ENCODE measurements around the gene LYL1. TPM values are rescaled to one million over a fixed set of nuclear protein-coding genes. Genes with fewer than 3 reads are reported as not detected.
A peak's percentile ranks its signal among the peaks of the same experiment; 100 is the strongest.

LYL1 gene
- total RNA-seq, 2 experiments from 2014 or later: 66.8 to 72.5 TPM

DNA sequence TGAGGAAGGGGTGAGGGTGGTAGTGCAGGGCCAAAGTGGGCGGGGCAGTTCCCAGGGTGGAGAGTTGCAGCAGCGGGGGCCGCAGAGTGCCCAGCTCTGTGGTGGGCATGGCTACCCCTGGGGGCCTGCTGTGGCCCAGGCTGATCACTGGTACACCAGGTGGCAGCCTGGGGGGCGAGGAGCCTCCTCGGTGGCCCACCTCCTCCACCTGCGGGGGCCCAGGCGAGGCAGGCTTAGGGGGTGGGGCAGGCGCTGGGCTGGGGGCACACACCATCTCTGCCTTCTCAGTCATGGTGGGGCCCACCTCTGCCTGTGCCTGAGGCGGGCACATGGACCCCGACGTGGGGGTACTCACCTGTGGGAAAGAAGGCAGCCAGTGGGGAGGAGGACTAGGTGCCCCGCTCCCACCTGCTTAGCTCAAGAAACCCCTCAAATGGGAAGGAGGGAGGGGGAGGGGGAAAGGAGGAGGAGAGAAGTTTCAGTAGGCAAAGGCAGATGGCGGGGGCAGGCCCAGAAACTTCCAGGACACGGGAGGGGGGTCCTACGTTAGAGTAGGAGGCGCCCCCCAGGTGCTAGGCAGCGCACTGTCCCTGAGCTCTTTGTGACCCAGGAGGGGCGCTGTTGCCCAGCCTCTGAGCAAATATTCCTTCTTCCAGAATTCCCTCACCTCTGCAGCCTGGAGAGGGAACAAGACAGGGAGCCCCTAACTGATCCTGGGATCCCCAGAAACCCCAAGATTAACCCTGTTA is 1.6 kb downstream of the LYL1 start:
- peak; percentile 37 for DNase-seq (ENCODE audit: low spot score)
- POLR2A ChIA-PET: interaction anchor here (0.6 to 1.1 kb wide), 3 partner anchors 62 to 1282 kb away, joined by 3 to 5 read pairs (median 4); no protein-coding TSS in a partner anchor
- CTCF ChIA-PET (ENCODE audit: unreplicated experiment): interaction anchor here (0.6 kb wide), 2 partner anchors 10 to 51 kb away, joined by 3 to 11 read pairs; no protein-coding TSS in a partner anchor
- Histone ChIP-seq H4K20me1 (ENCODE audit: insufficient read depth, low read length) (no peaks in the 10 kb centered on the region), H3K4me2 (ENCODE audit: low read length) (peak overlapping the region; percentile 85), H3K4me1 (ENCODE audit: insufficient read depth, low read length, poor library complexity, severe bottlenecking) (peaks cover 81% of the 10 kb centered on the region), H2AFZ (ENCODE audit: low read length) (no peak overlapping the region), H3K9me2 (ENCODE audit: insufficient read depth, low read length) (no peaks in the 10 kb centered on the region), H3K4me3 (ENCODE audit: low read depth, low read length, poor library complexity, severe bottlenecking) (peak overlapping the region; percentile 83), H3K27ac (ENCODE audit: low read depth, low read length, poor library complexity, severe bottlenecking) (peak overlapping the region; percentile 96), H3K36me3 (ENCODE audit: insufficient read depth, low read length) (peaks cover 24% of the 10 kb centered on the region), H3K9me3 (ENCODE audit: low read length) (no peaks in the 10 kb centered on the region), H3K79me2 (ENCODE audit: insufficient read depth, low read depth, low read length) (peaks cover 17% of the 10 kb centered on the region)
- TF ChIP-seq EZH2phosphoT487 (IDR thresholded peaks at IDR 0.05; ENCODE audit: borderline replicate concordance, low read depth, low read length): no peak
- TF ChIP-seq, protein P1, sequence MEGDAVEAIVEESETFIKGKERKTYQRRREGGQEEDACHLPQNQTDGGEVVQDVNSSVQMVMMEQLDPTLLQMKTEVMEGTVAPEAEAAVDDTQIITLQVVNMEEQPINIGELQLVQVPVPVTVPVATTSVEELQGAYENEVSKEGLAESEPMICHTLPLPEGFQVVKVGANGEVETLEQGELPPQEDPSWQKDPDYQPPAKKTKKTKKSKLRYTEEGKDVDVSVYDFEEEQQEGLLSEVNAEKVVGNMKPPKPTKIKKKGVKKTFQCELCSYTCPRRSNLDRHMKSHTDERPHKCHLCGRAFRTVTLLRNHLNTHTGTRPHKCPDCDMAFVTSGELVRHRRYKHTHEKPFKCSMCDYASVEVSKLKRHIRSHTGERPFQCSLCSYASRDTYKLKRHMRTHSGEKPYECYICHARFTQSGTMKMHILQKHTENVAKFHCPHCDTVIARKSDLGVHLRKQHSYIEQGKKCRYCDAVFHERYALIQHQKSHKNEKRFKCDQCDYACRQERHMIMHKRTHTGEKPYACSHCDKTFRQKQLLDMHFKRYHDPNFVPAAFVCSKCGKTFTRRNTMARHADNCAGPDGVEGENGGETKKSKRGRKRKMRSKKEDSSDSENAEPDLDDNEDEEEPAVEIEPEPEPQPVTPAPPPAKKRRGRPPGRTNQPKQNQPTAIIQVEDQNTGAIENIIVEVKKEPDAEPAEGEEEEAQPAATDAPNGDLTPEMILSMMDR (conservative IDR thresholded peaks at IDR 0.05; ENCODE audit: low read length): peak; percentile 86
- no TSS peak for BruUV-seq (replicated peaks)
- intact Hi-C loops (cut with micrococcal nuclease; ENCODE audit: unreplicated experiment): no loop called here

DNA sequence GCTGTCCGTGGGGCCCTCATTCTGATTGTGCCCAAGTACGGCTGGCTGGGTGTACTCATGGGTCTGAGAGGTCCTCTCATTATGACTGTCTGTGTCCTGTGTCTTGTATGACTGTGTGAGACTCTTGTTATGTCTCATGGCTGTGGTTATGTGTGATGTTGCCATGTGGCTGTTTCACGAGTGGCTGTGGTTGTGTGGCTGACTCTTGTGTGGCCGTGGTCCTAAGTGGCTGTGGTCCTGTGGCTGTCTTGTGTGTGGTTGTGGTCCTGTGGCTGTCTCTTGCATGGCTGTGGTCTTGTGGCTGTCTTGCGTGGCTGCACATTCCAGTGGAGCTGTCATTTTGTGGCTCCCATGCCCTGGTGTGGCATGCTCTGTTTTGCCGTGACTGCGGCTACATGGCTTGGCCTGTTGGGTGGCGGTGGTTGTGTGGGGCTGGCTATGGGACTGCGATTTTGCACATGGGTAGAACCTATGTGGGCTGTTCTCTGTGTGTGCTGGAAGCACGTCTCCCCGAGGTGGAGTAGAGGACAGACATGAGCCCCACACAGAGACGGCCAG is 2.5 kb downstream of the LYL1 start:
- H3K27ac ChIP-seq (ENCODE audit: low read depth, low read length, poor library complexity, severe bottlenecking): peak overlapping the region; percentile 55
- intact Hi-C loops (cut with micrococcal nuclease; ENCODE audit: unreplicated experiment): no loop called here
- peak; percentile 35 for DNase-seq (ENCODE audit: low spot score)
- POLR2A ChIA-PET: interaction anchor here (1.1 kb wide), 1 partner anchor 63 kb away, joined by 3 read pairs; no protein-coding TSS in a partner anchor
- H3K4me2 ChIP-seq (ENCODE audit: low read length): peak overlapping the region; percentile 85
- H3K79me2 ChIP-seq (ENCODE audit: insufficient read depth, low read depth, low read length): peaks cover 17% of the 10 kb centered on the region
- H3K4me1 ChIP-seq (ENCODE audit: insufficient read depth, low read length, poor library complexity, severe bottlenecking): peaks cover 81% of the 10 kb centered on the region
- BruUV-seq (replicated peaks): no TSS peak
- H2AFZ ChIP-seq (ENCODE audit: low read length): no peak overlapping the region
- H3K9me3 ChIP-seq (ENCODE audit: low read length): no peaks in the 10 kb centered on the region
- TF ChIP-seq, protein P1 (conservative IDR thresholded peaks at IDR 0.05; ENCODE audit: low read length): no peak
- no peak for TF ChIP-seq EZH2phosphoT487 (IDR thresholded peaks at IDR 0.05; ENCODE audit: borderline replicate concordance, low read depth, low read length)
- no peaks in the 10 kb centered on the region for H3K9me2 ChIP-seq (ENCODE audit: insufficient read depth, low read length)
- H4K20me1 ChIP-seq (ENCODE audit: insufficient read depth, low read length): no peaks in the 10 kb centered on the region
- H3K36me3 ChIP-seq (ENCODE audit: insufficient read depth, low read length): peaks cover 24% of the 10 kb centered on the region
- peak overlapping the region; percentile 83 for H3K4me3 ChIP-seq (ENCODE audit: low read depth, low read length, poor library complexity, severe bottlenecking)
- CTCF ChIA-PET (ENCODE audit: unreplicated experiment): no interaction called here
